Neural cell (in vitro differentiated cells): ENCODE measurements around the gene CRYBB3.

ENCODE experiments used
- EP300 ChIP-seq: fragments of 450-650 bp; conservative IDR thresholded peaks from 2 replicates; pipeline ENCODE4 v1.6.1; 2014; ENCODE audit warnings: antibody characterized with exemption, mild to moderate bottlenecking, moderate library complexity; ENCODE audit not compliant: poor library complexity, severe bottlenecking
- POLR2AphosphoS5 ChIP-seq: IDR thresholded peaks from 2 replicates; pipeline ENCODE4 v1.6.1; 2012

DNA sequence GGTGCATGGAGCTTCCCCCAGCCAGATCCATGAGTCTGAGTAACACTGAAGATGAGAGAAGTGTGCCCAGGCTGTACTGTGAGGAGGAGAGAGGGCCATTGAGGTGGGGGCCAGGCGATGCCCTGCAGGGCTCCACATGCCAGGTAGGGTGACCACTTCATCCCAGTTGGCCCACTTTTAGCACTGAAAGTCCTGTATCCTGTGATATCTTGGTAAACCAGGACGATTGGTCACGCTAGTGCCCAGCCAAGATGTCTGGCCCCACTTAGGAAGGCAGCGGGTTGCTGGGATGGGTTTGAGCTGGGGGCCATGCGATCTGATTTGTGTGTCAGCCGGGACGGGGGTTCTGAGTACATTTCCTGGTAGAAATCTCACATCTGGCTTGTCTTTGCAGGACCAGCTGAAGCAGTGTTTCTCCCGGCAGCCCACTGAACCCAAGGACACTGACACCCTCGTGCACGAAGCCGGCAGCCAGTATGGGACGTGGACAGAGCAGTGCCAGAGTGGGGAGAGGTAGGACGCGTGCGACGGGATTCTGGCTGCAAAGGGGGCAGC, 29.2 kb upstream of the CRYBB3 start:
- no peak for TF ChIP-seq EP300
- no peak for TF ChIP-seq POLR2AphosphoS5
